HG03469 (cell line): ENCODE measurements around the gene TIPIN.
"Not testable (repeated sequence)": the region's sequence is repeated elsewhere in the genome, so short reads cannot be mapped to it uniquely, and the experiment has no call there.

ENCODE experiments used
- ATAC-seq: cut with Tn5 transposase; IDR thresholded peaks from one replicate; pipeline ENCODE4 v1.9.1; 2021; ENCODE audit warnings: mild to moderate bottlenecking, moderate library complexity, moderate number of reproducible peaks; ENCODE audit not compliant: unreplicated experiment

TIPIN gene

GRCh38 chr15:66356359-66357236, at the start of gene TIPIN:
Gene TIPIN (minus strand): TSS chr15:66356685. CDS start chr15:66352947, 3,738 bp downstream.
- ATAC-seq: peak; percentile 73

- no peak for ATAC-seq
Observed at GRCh38 chr15:66405615-66406014, 49.1 kb upstream of the TIPIN start.

GRCh38 chr15:66405007-66405406, 48.5 kb upstream of the TIPIN start:
- no peak for ATAC-seq

- ATAC-seq: no peak
Observed at GRCh38 chr15:66404532-66404931, 48.0 kb upstream of the TIPIN start.

- ATAC-seq: no peak
Observed at GRCh38 chr15:66404122-66404521, 47.6 kb upstream of the TIPIN start.

- ATAC-seq: no peak
Observed at GRCh38 chr15:66403323-66403722, 46.8 kb upstream of the TIPIN start.

GRCh38 chr15:66402761-66403284, 46.3 kb upstream of the TIPIN start:
- no peak for ATAC-seq

GRCh38 chr15:66401130-66402021, 44.9 kb upstream of the TIPIN start:
- ATAC-seq: no peak

GRCh38 chr15:66400351-66400774, 43.9 kb upstream of the TIPIN start:
- no peak for ATAC-seq

- no peak for ATAC-seq
Observed at GRCh38 chr15:66399276-66399675, 42.8 kb upstream of the TIPIN start.

GRCh38 chr15:66394915-66395314, 38.4 kb upstream of the TIPIN start:
- no peak for ATAC-seq

- ATAC-seq: no peak
Observed at GRCh38 chr15:66394472-66394871, 38.0 kb upstream of the TIPIN start.

- not testable (repeated sequence) for ATAC-seq
Observed at GRCh38 chr15:66393037-66393436, 36.6 kb upstream of the TIPIN start.

- no peak for ATAC-seq
Observed at GRCh38 chr15:66390678-66391077, 34.2 kb upstream of the TIPIN start.

- ATAC-seq: no peak
Observed at GRCh38 chr15:66389859-66390381, 33.4 kb upstream of the TIPIN start.

GRCh38 chr15:66389098-66389858, 32.8 kb upstream of the TIPIN start:
- no peak for ATAC-seq

- no peak for ATAC-seq
Observed at GRCh38 chr15:66388576-66388975, 32.1 kb upstream of the TIPIN start.

GRCh38 chr15:66388043-66388363, 31.5 kb upstream of the TIPIN start:
- no peak for ATAC-seq

GRCh38 chr15:66387163-66388042, 30.9 kb upstream of the TIPIN start:
- no peak for ATAC-seq
